Upper lobe of left lung (tissue), 4 donors: ENCODE data around the gene ACTG2.

ENCODE experiments used
- EP300 ChIP-seq, 4 donors: sonication (generic); formaldehyde crosslinking; IDR thresholded peaks; one replicate each; pipeline ENCODE4 v1.5.1; 2017; ENCODE audit warnings: antibody characterized with exemption in 4 of 4, control low read depth in 2 of 4
- POLR2A ChIP-seq, 4 donors: fragments of 450-650 bp; IDR thresholded peaks; one replicate each; pipeline ENCODE4 v1.5.1; 2016 to 2017; ENCODE audit warnings: antibody characterized with exemption in 4 of 4, mild to moderate bottlenecking in 2 of 4
- POLR2AphosphoS5 ChIP-seq, 2 donors: sonication (generic); formaldehyde crosslinking; IDR thresholded peaks; one replicate each; pipeline ENCODE4 v1.5.1; 2017; ENCODE audit warnings: antibody characterized with exemption in 2 of 2
- TF ChIP-seq, protein P1 (sequence below), 6 experiments: fragments of 450-650 bp in 4 of 6; fragments of 200-600 bp in 2 of 6; sonication (generic) in 2 of 6; IDR thresholded peaks; one replicate each; pipeline ENCODE4 v1.5.1; 2016 to 2019; ENCODE audit warnings: antibody characterized with exemption in 6 of 6

DNA sequence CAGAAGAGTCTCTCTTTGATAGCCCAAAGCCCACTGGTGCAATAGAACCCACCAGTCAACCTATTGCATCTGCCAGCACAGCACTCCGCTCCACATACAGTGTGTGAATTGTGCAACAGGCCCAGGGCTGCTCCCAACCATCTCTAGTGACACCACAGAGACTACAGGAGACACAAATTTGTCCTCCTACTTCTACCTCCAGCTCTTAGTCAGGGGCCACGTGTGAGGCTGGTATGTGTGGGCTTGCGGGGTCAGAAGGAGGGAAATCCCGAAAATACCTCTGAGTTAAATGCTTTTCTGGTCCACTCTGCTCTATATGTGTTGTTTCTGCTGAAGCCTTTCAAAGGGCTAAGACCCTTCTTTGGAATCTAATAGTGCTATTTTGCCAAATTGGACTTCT lies 51.9 kb downstream of the ACTG2 start:
- TF ChIP-seq POLR2A (IDR thresholded peaks at IDR 0.05) = no peak
- TF ChIP-seq, protein P1, sequence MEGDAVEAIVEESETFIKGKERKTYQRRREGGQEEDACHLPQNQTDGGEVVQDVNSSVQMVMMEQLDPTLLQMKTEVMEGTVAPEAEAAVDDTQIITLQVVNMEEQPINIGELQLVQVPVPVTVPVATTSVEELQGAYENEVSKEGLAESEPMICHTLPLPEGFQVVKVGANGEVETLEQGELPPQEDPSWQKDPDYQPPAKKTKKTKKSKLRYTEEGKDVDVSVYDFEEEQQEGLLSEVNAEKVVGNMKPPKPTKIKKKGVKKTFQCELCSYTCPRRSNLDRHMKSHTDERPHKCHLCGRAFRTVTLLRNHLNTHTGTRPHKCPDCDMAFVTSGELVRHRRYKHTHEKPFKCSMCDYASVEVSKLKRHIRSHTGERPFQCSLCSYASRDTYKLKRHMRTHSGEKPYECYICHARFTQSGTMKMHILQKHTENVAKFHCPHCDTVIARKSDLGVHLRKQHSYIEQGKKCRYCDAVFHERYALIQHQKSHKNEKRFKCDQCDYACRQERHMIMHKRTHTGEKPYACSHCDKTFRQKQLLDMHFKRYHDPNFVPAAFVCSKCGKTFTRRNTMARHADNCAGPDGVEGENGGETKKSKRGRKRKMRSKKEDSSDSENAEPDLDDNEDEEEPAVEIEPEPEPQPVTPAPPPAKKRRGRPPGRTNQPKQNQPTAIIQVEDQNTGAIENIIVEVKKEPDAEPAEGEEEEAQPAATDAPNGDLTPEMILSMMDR (IDR thresholded peaks at IDR 0.05) = no peak
- no peak for TF ChIP-seq EP300 (IDR thresholded peaks at IDR 0.05)
- TF ChIP-seq POLR2AphosphoS5 (IDR thresholded peaks at IDR 0.05) = no peak
